Measurements from ENCODE around the gene MTCH1. TPM values are rescaled to one million over a fixed set of nuclear protein-coding genes. Genes with fewer than 3 reads are reported as not detected.

Gene MTCH1
- total RNA-seq, 2 donors from 2014 or later, result 160 to 197 TPM

GRCh38 chr6:36920049-36920448 is 65.9 kb downstream of the MTCH1 start:
- DNase-seq, result no peak
- H3K9me3 ChIP-seq, result no peaks in the 10 kb centered on the region
- H3K27ac ChIP-seq, result no peak overlapping the region
- H3K36me3 ChIP-seq, result no peaks in the 10 kb centered on the region
- TF ChIP-seq CTCF (IDR thresholded peaks at IDR 0.05), result no peak
- no peaks in the 10 kb centered on the region for H3K4me1 ChIP-seq
- intact Hi-C loops (cut with DNase I), result no loop called here
- no peak overlapping the region for H3K9ac ChIP-seq (ENCODE audit: low read depth in 2 of 2, low read length in 2 of 2)
- H3K27me3 ChIP-seq, result no peaks in the 10 kb centered on the region
- no peak overlapping the region for H3K4me3 ChIP-seq

Other genes with a start within 250 kb of the MTCH1 start
- 1 to 10 TPM; 4.6 to 8.0 TPM for gene CPNE5, start 146.8 kb downstream of the MTCH1 start, total RNA-seq
- 10 to 100 TPM in 1 of 2 donors, 1 to 10 TPM in 1; 9.9 to 23.6 TPM for gene PPIL1, start 111.4 kb downstream of the MTCH1 start, total RNA-seq
- 10 to 100 TPM; 46.3 to 49.5 TPM for gene C6orf89, start 100.2 kb downstream of the MTCH1 start, total RNA-seq
- gene PI16, start 31.5 kb downstream of the MTCH1 start, total RNA-seq, result 1 to 10 TPM; 1.2 to 2.6 TPM
- gene FGD2, start 19.5 kb upstream of the MTCH1 start, total RNA-seq, result 1 to 10 TPM; 3.6 to 3.8 TPM
- gene PIM1, start 184.0 kb upstream of the MTCH1 start, total RNA-seq, result 10 to 100 TPM; 15.6 to 26.2 TPM

All from colonic mucosa (tissue), 4 donors.